ENCODE data around the gene PIK3R4. TPM values are rescaled to one million over a fixed set of nuclear protein-coding genes. Genes with fewer than 3 reads are reported as not detected.

Gene PIK3R4
- total and polyA plus RNA-seq, 9 donors = 17.3 to 35.2 (median 27.9) TPM

DNA sequence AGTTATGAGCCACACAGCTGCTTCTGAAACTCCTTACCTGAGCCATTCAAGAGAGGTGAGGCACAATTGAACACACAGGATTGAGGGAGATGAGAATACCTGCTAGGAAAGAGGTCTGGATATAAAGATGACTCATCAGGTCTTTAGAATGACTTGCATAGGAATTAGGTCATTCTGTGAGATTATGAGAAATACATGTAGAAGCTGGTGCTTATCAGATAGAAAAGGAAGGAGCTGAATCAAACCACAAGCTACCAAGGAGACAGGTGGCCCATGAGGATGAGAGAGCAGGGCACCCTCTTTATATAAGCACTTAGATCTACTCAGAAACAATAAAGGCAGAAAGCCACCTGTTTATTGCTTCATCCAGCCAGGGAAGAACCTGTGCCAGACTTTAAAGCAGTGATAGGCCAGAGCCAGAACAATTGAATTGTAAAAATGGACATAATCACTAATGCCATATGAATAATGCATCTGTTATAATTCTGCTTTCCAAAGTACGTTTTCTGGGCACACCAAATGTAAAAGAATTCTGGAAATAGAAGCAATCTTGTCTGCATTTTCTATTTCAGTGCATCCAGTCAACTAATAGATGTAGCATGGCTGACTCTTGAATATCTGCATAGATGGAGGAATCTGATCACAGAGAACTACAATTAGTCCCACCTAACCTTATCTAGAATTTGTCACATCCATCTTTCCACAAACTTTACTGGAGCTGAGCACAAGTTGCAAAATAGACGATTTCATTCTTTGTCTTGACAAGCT, 74.9 kb downstream of the PIK3R4 start:
- peak; percentile 43 for DNase-seq
- peaks cover 31% of the 10 kb centered on the region for H3K36me3 ChIP-seq (ENCODE audit: control insufficient read depth, insufficient read depth, low read length)

DNA sequence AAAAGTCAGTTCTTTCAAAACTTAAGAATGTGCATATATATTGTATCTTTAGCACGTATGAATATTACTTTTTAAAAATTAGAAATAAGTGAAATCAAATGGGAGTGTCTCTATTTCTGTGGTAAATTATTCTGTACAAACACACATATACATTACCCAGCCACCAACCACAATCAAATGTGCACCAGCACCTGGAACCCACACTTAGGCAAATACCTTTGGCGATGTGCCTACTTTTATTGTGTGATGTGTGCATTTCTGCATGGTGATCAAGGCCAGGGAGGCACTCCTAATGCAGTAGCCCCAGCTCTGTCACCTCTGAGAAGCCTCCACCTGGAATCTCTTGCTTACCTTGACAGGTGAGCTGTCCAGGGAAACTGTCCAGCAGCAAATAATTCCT, 76.9 kb downstream of the PIK3R4 start:
- Histone ChIP-seq H3K4me1 (ENCODE audit: control insufficient read depth, insufficient read depth, low read length) (no peaks in the 10 kb centered on the region), H3K9me3 (replicated peaks; ENCODE audit: control insufficient read depth, low read depth, low read length) (no peaks in the 10 kb centered on the region), H3K27ac (ENCODE audit: low read length) (no peak overlapping the region), H3K27me3 (ENCODE audit: control insufficient read depth, insufficient read depth, low read length) (no peaks in the 10 kb centered on the region), H3K36me3 (ENCODE audit: control insufficient read depth, insufficient read depth, low read length) (peaks cover 33% of the 10 kb centered on the region), H3K4me3 (ENCODE audit: low read length) (no peak overlapping the region)
- no CpG with 5 or more reads among the region's 2 CpGs for WGBS (ENCODE audit: insufficient coverage)
- DNase-seq = no peak

More for the DNA sequence above, 74.9 kb downstream of the PIK3R4 start:
- Histone ChIP-seq H3K9me3 (replicated peaks; ENCODE audit: control insufficient read depth, low read depth, low read length) (no peaks in the 10 kb centered on the region), H3K27me3 (ENCODE audit: control insufficient read depth, insufficient read depth, low read length) (no peaks in the 10 kb centered on the region), H3K4me3 (ENCODE audit: low read length) (no peak overlapping the region), H3K4me1 (ENCODE audit: control insufficient read depth, insufficient read depth, low read length) (no peaks in the 10 kb centered on the region), H3K27ac (ENCODE audit: low read length) (no peak overlapping the region)
- no CpG with 5 or more reads among the region's 2 CpGs for WGBS (ENCODE audit: insufficient coverage)

DNA sequence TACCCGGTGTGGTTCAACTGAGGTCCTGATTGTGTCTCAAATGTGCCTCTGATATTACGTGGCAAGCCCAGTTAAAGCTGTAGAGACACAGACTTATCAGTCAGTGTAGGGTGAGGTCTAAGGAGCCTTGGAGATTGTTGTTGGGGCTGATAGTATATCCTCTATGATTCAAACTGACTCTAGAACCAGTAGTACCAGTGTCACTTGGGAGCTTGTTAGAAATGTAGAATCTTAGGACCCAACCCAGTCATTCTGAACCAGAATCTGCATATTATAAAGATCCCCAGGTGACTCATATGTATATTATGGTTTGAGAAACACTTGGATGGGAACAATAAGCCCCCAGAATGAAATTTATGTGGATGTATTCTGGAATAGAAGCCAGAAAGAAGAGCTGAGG, 83.5 kb downstream of the PIK3R4 start:
- 46% methylated on average over 2 of the region's 2 CpGs for WGBS (ENCODE audit: insufficient coverage)
- no peak overlapping the region for H3K4me3 ChIP-seq (ENCODE audit: low read length)
- peaks cover 23% of the 10 kb centered on the region for H3K4me1 ChIP-seq (ENCODE audit: control insufficient read depth, insufficient read depth, low read length)
- peak overlapping the region; percentile 94 for H3K27ac ChIP-seq (ENCODE audit: low read length)
- H3K36me3 ChIP-seq (ENCODE audit: control insufficient read depth, insufficient read depth, low read length) = peaks cover 2% of the 10 kb centered on the region
- H3K27me3 ChIP-seq (ENCODE audit: control insufficient read depth, insufficient read depth, low read length) = no peaks in the 10 kb centered on the region
- no peak for DNase-seq
- no peaks in the 10 kb centered on the region for H3K9me3 ChIP-seq (replicated peaks; ENCODE audit: control insufficient read depth, low read depth, low read length)

DNA sequence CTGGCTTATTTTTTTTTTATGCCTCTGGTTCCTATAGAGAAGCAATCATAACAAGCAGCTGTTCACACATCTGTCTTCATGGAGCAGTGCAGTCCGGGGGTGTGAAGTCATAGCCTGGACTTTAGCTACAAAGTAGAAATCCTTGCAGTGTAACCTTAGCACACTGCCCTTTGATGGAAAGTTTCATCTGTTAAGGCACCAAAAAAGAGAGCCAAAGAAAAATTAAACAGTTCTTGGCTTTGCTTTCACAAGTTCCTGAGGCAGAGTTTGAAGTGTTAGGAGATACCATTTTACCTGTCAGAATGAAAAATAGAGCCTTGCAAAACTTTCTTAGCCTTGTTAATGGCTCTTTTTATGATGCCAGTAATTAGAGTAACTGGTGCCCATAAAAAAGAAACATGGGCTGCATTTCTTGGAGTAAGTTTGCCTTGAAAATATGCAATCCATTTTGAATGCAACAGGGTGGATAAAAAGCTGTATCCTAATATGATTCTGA, 84.1 kb downstream of the PIK3R4 start:
- H3K36me3 ChIP-seq (ENCODE audit: control insufficient read depth, insufficient read depth, low read length) = peaks cover 2% of the 10 kb centered on the region
- H3K27me3 ChIP-seq (ENCODE audit: control insufficient read depth, insufficient read depth, low read length) = no peaks in the 10 kb centered on the region
- no peaks in the 10 kb centered on the region for H3K9me3 ChIP-seq (replicated peaks; ENCODE audit: control insufficient read depth, low read depth, low read length)
- H3K4me1 ChIP-seq (ENCODE audit: control insufficient read depth, insufficient read depth, low read length) = peaks cover 24% of the 10 kb centered on the region
- no CpG with 5 or more reads among the region's 1 CpG for whole genome bisulfite sequencing (ENCODE audit: insufficient coverage)
- no peak overlapping the region for H3K4me3 ChIP-seq (ENCODE audit: low read length)
- peak overlapping the region; percentile 94 for H3K27ac ChIP-seq (ENCODE audit: low read length)
- DNase-seq = peak; percentile 96

DNA sequence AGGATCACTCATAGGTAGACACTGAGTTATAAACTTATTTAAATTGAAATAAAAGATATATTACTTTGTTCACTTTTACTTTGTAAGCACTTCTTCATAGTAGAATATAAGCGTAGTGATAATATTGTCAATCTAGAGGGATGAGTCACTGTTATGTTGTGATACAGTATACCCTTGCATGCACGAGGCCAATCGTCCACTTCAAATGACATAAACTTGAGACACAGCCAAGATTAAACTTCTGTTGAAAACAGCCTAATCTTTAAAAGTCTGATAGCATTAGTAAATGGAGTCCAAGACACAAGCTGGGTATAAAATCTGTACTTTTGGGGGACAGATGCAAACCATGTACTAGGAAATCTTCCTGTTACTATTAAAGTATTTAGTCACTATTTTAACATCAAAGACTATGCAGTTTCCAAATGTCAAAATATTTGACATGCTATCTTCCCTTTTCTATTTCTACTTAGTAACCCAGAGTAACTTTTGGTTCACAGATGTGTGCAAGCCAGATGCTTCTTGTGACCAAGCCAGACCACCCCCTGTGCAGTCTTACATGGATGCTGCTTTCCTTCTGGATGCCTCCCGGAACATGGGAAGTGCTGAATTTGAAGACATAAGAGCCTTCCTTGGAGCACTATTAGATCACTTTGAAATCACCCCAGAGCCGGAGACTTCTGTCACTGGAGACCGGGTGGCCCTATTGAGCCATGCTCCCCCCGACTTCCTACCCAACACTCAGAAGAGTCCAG, 85.3 kb downstream of the PIK3R4 start:
- H3K9me3 ChIP-seq (replicated peaks; ENCODE audit: control insufficient read depth, low read depth, low read length) = no peaks in the 10 kb centered on the region
- H3K27me3 ChIP-seq (ENCODE audit: control insufficient read depth, insufficient read depth, low read length) = no peaks in the 10 kb centered on the region
- no peak overlapping the region for H3K4me3 ChIP-seq (ENCODE audit: low read length)
- peak; percentile 81 for DNase-seq
- WGBS (ENCODE audit: insufficient coverage) = 46% methylated on average over 3 of the region's 7 CpGs
- H3K4me1 ChIP-seq (ENCODE audit: control insufficient read depth, insufficient read depth, low read length) = peaks cover 33% of the 10 kb centered on the region
- peak overlapping the region; percentile 94 for H3K27ac ChIP-seq (ENCODE audit: low read length)
- peaks cover 2% of the 10 kb centered on the region for H3K36me3 ChIP-seq (ENCODE audit: control insufficient read depth, insufficient read depth, low read length)

DNA sequence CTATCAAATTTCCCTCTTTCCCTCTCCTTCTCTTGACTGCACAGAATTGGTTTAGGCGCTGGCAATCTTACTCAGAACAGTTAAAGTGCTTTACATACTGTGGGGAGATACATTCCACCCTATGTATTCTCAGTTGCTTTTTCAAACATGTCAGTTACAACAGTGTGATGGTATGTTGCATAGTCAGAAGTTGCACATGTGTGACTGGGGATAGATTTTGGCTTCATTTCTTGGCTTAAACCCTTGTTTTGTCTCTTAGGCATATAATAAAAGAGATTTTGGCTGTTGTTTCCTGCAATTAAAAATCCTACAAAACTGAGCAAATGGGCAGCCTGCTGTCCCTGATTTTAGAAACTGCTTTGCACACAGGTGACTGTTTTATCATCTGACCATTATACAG, 86.7 kb downstream of the PIK3R4 start:
- peaks cover 7% of the 10 kb centered on the region for H3K36me3 ChIP-seq (ENCODE audit: control insufficient read depth, insufficient read depth, low read length)
- no CpG with 5 or more reads among the region's 1 CpG for whole genome bisulfite sequencing (ENCODE audit: insufficient coverage)
- H3K27me3 ChIP-seq (ENCODE audit: control insufficient read depth, insufficient read depth, low read length) = no peaks in the 10 kb centered on the region
- H3K27ac ChIP-seq (ENCODE audit: low read length) = peak overlapping the region; percentile 88
- H3K4me3 ChIP-seq (ENCODE audit: low read length) = no peak overlapping the region
- DNase-seq = peak; percentile 93
- no peaks in the 10 kb centered on the region for H3K9me3 ChIP-seq (replicated peaks; ENCODE audit: control insufficient read depth, low read depth, low read length)
- H3K4me1 ChIP-seq (ENCODE audit: control insufficient read depth, insufficient read depth, low read length) = peaks cover 35% of the 10 kb centered on the region

DNA sequence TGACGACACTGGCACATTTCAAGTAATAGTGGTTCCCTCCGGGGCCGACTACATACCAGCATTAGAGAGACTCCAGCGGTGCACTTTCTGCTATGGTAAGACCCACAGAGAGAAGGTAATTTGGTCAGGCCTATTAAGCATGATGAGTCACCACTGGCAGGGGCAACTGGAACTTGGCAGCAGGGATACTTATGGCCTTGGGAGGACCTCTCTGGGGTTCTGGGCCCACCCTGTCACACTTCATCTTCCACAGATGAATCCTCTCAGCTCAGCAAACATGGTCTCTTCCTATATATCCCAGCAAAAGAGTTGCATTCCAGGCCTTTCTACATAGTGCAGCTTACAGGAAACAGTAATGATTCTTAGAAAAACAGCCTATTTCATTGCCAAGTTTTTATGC, 88.0 kb downstream of the PIK3R4 start:
- 11% methylated on average over 4 of the region's 4 CpGs for WGBS (ENCODE audit: insufficient coverage)
- H3K27ac ChIP-seq (ENCODE audit: low read length) = peak overlapping the region; percentile 88
- no peaks in the 10 kb centered on the region for H3K9me3 ChIP-seq (replicated peaks; ENCODE audit: control insufficient read depth, low read depth, low read length)
- no peaks in the 10 kb centered on the region for H3K27me3 ChIP-seq (ENCODE audit: control insufficient read depth, insufficient read depth, low read length)
- DNase-seq = peak; percentile 89
- H3K4me1 ChIP-seq (ENCODE audit: control insufficient read depth, insufficient read depth, low read length) = peaks cover 35% of the 10 kb centered on the region
- H3K4me3 ChIP-seq (ENCODE audit: low read length) = no peak overlapping the region
- H3K36me3 ChIP-seq (ENCODE audit: control insufficient read depth, insufficient read depth, low read length) = peaks cover 9% of the 10 kb centered on the region

DNA sequence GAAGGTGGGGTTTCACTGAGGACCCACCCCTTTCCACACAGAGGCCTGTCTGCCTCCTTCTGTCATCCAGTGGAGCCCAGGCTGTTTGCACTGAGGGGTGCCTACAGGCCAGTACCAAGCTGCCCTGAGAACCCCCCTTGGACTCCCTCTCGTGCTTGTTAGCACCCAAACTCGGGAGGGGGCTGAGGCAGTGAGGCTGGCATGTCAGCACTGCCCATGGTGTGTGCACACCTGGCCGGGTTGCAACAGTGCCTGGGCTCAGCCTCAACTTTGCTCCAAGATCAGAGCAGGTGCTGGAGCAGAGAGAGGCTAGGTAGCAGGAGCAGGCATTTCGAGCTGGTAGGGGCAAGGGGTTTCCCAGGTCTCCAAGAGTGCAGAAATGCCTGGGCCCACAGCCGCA, 90.0 kb downstream of the PIK3R4 start:
- H3K36me3 ChIP-seq (ENCODE audit: control insufficient read depth, insufficient read depth, low read length) = peaks cover 11% of the 10 kb centered on the region
- H3K27ac ChIP-seq (ENCODE audit: low read length) = no peak overlapping the region
- DNase-seq = no peak
- no peak overlapping the region for H3K4me3 ChIP-seq (ENCODE audit: low read length)
- no peaks in the 10 kb centered on the region for H3K27me3 ChIP-seq (ENCODE audit: control insufficient read depth, insufficient read depth, low read length)
- no peaks in the 10 kb centered on the region for H3K9me3 ChIP-seq (replicated peaks; ENCODE audit: control insufficient read depth, low read depth, low read length)
- WGBS (ENCODE audit: insufficient coverage) = 78% methylated on average over 5 of the region's 5 CpGs
- peaks cover 27% of the 10 kb centered on the region for H3K4me1 ChIP-seq (ENCODE audit: control insufficient read depth, insufficient read depth, low read length)

DNA sequence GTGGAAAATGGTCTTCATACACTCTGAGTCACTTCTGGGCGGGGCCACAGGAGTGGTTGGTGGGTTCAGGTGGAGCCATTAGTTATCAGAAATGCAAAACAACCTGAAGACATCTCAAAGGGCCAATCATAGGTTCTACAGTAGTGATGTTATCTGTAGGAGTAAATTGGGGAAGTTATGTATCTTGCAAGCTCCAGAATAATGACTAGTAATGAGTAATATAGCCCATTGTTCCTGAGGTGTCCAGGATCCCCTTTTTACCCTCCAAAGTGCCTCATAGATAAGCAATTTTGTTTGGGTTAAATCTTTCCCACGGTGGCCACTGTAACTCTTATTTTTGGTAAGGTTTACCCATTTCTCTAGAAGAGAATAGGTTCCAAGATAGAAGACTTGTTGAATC, 91.7 kb downstream of the PIK3R4 start:
- Histone ChIP-seq H3K36me3 (ENCODE audit: control insufficient read depth, insufficient read depth, low read length) (peaks cover 11% of the 10 kb centered on the region), H3K27me3 (ENCODE audit: control insufficient read depth, insufficient read depth, low read length) (no peaks in the 10 kb centered on the region), H3K4me3 (ENCODE audit: low read length) (no peak overlapping the region), H3K4me1 (ENCODE audit: control insufficient read depth, insufficient read depth, low read length) (peaks cover 20% of the 10 kb centered on the region), H3K9me3 (replicated peaks; ENCODE audit: control insufficient read depth, low read depth, low read length) (no peaks in the 10 kb centered on the region), H3K27ac (ENCODE audit: low read length) (no peak overlapping the region)
- no CpG with 5 or more reads among the region's 2 CpGs for WGBS (ENCODE audit: insufficient coverage)
- no peak for DNase-seq

DNA sequence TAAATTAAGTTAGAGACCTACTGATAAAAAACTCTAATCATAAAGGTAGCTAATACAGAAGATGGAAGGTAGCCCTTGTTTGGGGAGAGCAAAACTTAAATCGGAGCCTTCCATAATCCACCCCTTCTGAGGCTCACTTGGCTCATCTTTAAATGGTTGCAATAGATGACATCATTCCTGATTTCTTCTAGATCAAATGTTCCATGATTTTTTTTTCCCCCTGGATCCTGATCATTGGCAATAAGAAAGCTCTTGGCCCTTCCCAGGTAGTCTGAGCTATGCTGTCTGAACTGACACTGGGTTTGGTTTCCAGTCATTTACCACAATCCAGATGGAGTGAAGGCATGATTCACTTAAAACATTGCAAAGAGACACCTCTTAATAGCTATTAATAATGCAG, 92.5 kb downstream of the PIK3R4 start:
- DNase-seq = peak; percentile 42
- H3K9me3 ChIP-seq (replicated peaks; ENCODE audit: control insufficient read depth, low read depth, low read length) = no peaks in the 10 kb centered on the region
- WGBS (ENCODE audit: insufficient coverage) = no CpG with 5 or more reads among the region's 1 CpG
- H3K4me3 ChIP-seq (ENCODE audit: low read length) = no peak overlapping the region
- no peaks in the 10 kb centered on the region for H3K27me3 ChIP-seq (ENCODE audit: control insufficient read depth, insufficient read depth, low read length)
- peaks cover 11% of the 10 kb centered on the region for H3K36me3 ChIP-seq (ENCODE audit: control insufficient read depth, insufficient read depth, low read length)
- peaks cover 20% of the 10 kb centered on the region for H3K4me1 ChIP-seq (ENCODE audit: control insufficient read depth, insufficient read depth, low read length)
- H3K27ac ChIP-seq (ENCODE audit: low read length) = no peak overlapping the region

Measured in muscle of leg (tissue), 11 donors.